GM12892 (cell line): ENCODE measurements around the gene CNOT6L.
"Not testable (repeated sequence)": the region's sequence is repeated elsewhere in the genome, so short reads cannot be mapped to it uniquely, and the experiment has no call there.

ENCODE experiments used
- POLR2A ChIP-seq: IDR thresholded peaks from 2 replicates; pipeline ENCODE4 v1.6.1; 2011; ENCODE audit warnings: low read depth, low read length, control low read depth
- POLR2AphosphoS5 ChIP-seq: IDR thresholded peaks from 2 replicates; pipeline ENCODE4 v1.6.1; 2011; ENCODE audit warnings: low read depth, low read length, control low read depth
- TAF1 ChIP-seq: IDR thresholded peaks from 2 replicates; pipeline ENCODE4 v1.6.1; 2011; ENCODE audit warnings: low read depth, mild to moderate bottlenecking, control low read depth, low read length, borderline replicate concordance

- not testable (repeated sequence) for TF ChIP-seq POLR2A, POLR2AphosphoS5, TAF1
Observed at GRCh38 chr4:77780762-77781161, 38.4 kb downstream of the CNOT6L start.
